SK-N-SH treated with all-trans-retinoic acid at 6 μM for 48 hours (cell line): ENCODE results near the gene ASB6.

Experiments used
- CREB5 ChIP-seq: fragments of 250-450 bp; sonication (Bioruptor Pico); IDR thresholded peaks from 2 replicates; pipeline ENCODE4 v1.5.1; 2020; ENCODE audit warnings: low read depth, mild to moderate bottlenecking, moderate library complexity
- RARB ChIP-seq: fragments of 250-450 bp; sonication (Bioruptor Pico); IDR thresholded peaks from 2 replicates; pipeline ENCODE4 v1.8.0; 2021; ENCODE audit warnings: mild to moderate bottlenecking, moderate library complexity
- TOX ChIP-seq: fragments of 250-450 bp; sonication (Bioruptor Pico); IDR thresholded peaks from 2 replicates; pipeline ENCODE4 v1.8.0; 2021; ENCODE audit warnings: mild to moderate bottlenecking, moderate library complexity, borderline replicate concordance
- ZNF70 ChIP-seq: fragments of 450-650 bp; formaldehyde crosslinking; IDR thresholded peaks from 2 replicates; pipeline ENCODE4 v1.5.0; 2020; ENCODE audit warnings: mild to moderate bottlenecking, moderate library complexity

- no peak for TF ChIP-seq ZNF70
- TF ChIP-seq RARB: no peak
- no peak for TF ChIP-seq CREB5 (CRISPR knock-in tag)
- TF ChIP-seq TOX (CRISPR knock-in tag): no peak
These were observed 2.4 kb upstream of the ASB6 start for GRCh38 chr9:129644365-129644764.
